A549 (cell line): ENCODE results near the gene MYH7B. TPM values are rescaled to one million over a fixed set of nuclear protein-coding genes. Genes with fewer than 3 reads are reported as not detected.

Experiments used
- ATAC-seq, 2 experiments: fragments of 200-7000 bp in 1 of 2; fragments of >200 bp in 1 of 2; cut with Nextera tagmentation in 1 of 2; cut with Tn5 transposase in 1 of 2; 3 replicates each; pipeline versions ENCODE4 v1.8.0 to v1.9.1; 2018 to 2020; ENCODE audit warnings: mild to moderate bottlenecking in 1 of 2, moderate library complexity in 1 of 2
- CTCF ChIA-PET: fragments of 300-600 bp; sonication (Branson Sonifier 250); formaldehyde crosslinking; extraction: SDS; loops from one replicate; lab custom pipeline; 2021; ENCODE audit warnings: antibody characterized with exemption, inconsistent platforms; lab: Yijun Ruan, JAX
- POLR2A ChIA-PET: fragments of 350-600 bp; formaldehyde crosslinking; extraction: SDS; loops from one replicate; lab custom pipeline; 2021; ENCODE audit warnings: antibody characterized with exemption, inconsistent platforms; lab: Yijun Ruan, JAX
- DNase-seq, 2 experiments: peaks; one replicate each; pipeline versions ENCODE4 v3.0.0 to v3.0.0-alpha.2; 2011 to 2016; ENCODE audit warnings: low read depth in 1 of 2, low spot score in 1 of 2
- FAIRE-seq: peaks from 2 replicates; lab custom pipeline; 2011; peaks lifted over from hg19 to GRCh38; lab: Jason Lieb, UNC
- H3K27ac ChIP-seq, 2 experiments: fragments of >200 bp; sonication (Bioruptor Twin); formaldehyde crosslinking; 3 replicates each; pipeline ENCODE4 v1.5.1; 2016 to 2017
- H3K4me1 ChIP-seq: fragments of >200 bp; sonication (Bioruptor Twin); formaldehyde crosslinking; 3 replicates; pipeline ENCODE4 v1.6.1; 2016
- H3K4me2 ChIP-seq: fragments of >200 bp; sonication (Bioruptor Twin); formaldehyde crosslinking; 3 replicates; pipeline ENCODE4 v1.6.1; 2016
- H3K4me3 ChIP-seq: fragments of >200 bp; sonication (Bioruptor Twin); formaldehyde crosslinking; 3 replicates; pipeline ENCODE4 v1.5.1; 2016
- H3K9me3 ChIP-seq: fragments of >200 bp; sonication (Bioruptor Twin); formaldehyde crosslinking; 3 replicates; pipeline ENCODE4 v1.6.1; 2016
- ATOH8 ChIP-seq: fragments of 250-450 bp; sonication (Bioruptor Pico); IDR thresholded peaks from 2 replicates; pipeline ENCODE4 v1.5.0; 2020; ENCODE audit warnings: low read depth, mild to moderate bottlenecking, moderate library complexity
- CBX2 ChIP-seq: fragments of 200-600 bp; sonication (generic); IDR thresholded peaks from 2 replicates; pipeline ENCODE4 v1.6.1; 2016; ENCODE audit warnings: low read depth, mild to moderate bottlenecking, borderline replicate concordance
- CBX8 ChIP-seq: fragments of 200-600 bp; sonication (generic); IDR thresholded peaks from 2 replicates; pipeline ENCODE4 v1.6.1; 2016
- CHD4 ChIP-seq: fragments of 200-600 bp; sonication (generic); IDR thresholded peaks from 2 replicates; pipeline ENCODE4 v1.6.1; 2016; ENCODE audit warnings: antibody characterized with exemption, mild to moderate bottlenecking, borderline replicate concordance
- EHMT2 ChIP-seq: fragments of 200-600 bp; sonication (generic); IDR thresholded peaks from 2 replicates; pipeline ENCODE4 v1.6.1; 2016; ENCODE audit warnings: antibody characterized with exemption, low read depth, mild to moderate bottlenecking, moderate library complexity
- EP300 ChIP-seq, 2 experiments: fragments of >200 bp; sonication (Bioruptor Twin); formaldehyde crosslinking; IDR thresholded peaks; 2 replicates in 1 of 2; 3 replicates in 1 of 2; pipeline ENCODE4 v1.6.1; 2016 to 2017
- FOSB ChIP-seq: fragments of 250-450 bp; sonication (Bioruptor Pico); IDR thresholded peaks from 2 replicates; pipeline ENCODE4 v1.5.0; 2020; ENCODE audit warnings: mild to moderate bottlenecking, moderate library complexity
- FOSL2 ChIP-seq, 2 experiments: fragments of 450-650 bp in 1 of 2; fragments of >200 bp in 1 of 2; sonication (Bioruptor Twin) in 1 of 2; formaldehyde crosslinking; IDR thresholded peaks; 2 replicates each; pipeline versions ENCODE4 v1.5.0 to v1.6.1; 2016 to 2020; ENCODE audit warnings: mild to moderate bottlenecking in 1 of 2, moderate library complexity in 1 of 2
- GATA3 ChIP-seq: IDR thresholded peaks from 2 replicates; pipeline ENCODE4 v1.6.1; 2012; ENCODE audit warnings: borderline replicate concordance
- HES2 ChIP-seq: fragments of >200 bp; sonication (Bioruptor Twin); formaldehyde crosslinking; IDR thresholded peaks from 2 replicates; pipeline ENCODE4 v1.6.1; 2016
- HEYL ChIP-seq: fragments of 250-450 bp; sonication (Bioruptor Pico); IDR thresholded peaks from 2 replicates; pipeline ENCODE4 v1.8.0; 2021; ENCODE audit warnings: mild to moderate bottlenecking, moderate library complexity
- HOXB13 ChIP-seq: fragments of 250-450 bp; sonication (Bioruptor Pico); IDR thresholded peaks from 2 replicates; pipeline ENCODE4 v1.5.0; 2020; ENCODE audit warnings: low read depth, mild to moderate bottlenecking, moderate library complexity
- JUN ChIP-seq, 2 experiments: fragments of >200 bp; sonication (Bioruptor Twin); formaldehyde crosslinking; IDR thresholded peaks; 2 replicates in 1 of 2; 3 replicates in 1 of 2; pipeline ENCODE4 v1.6.1; 2016 to 2017
- JUNB ChIP-seq: fragments of >200 bp; sonication (Bioruptor Twin); formaldehyde crosslinking; IDR thresholded peaks from 2 replicates; pipeline ENCODE4 v1.6.1; 2016
- MAX ChIP-seq: IDR thresholded peaks from 2 replicates; pipeline ENCODE4 v1.6.1; 2012
- MYC ChIP-seq: IDR thresholded peaks from 2 replicates; pipeline ENCODE4 v1.6.1; 2012; ENCODE audit warnings: mild to moderate bottlenecking, inconsistent platforms, low read length, improper control_type of control experiment, borderline replicate concordance
- NPAS2 ChIP-seq: fragments of 250-450 bp; sonication (Bioruptor Pico); IDR thresholded peaks from 2 replicates; pipeline ENCODE4 v1.8.0; 2022; ENCODE audit warnings: mild to moderate bottlenecking, moderate library complexity, borderline replicate concordance
- NR3C1 ChIP-seq: fragments of >200 bp; sonication (Bioruptor Twin); formaldehyde crosslinking; IDR thresholded peaks from 3 replicates; pipeline ENCODE4 v1.6.1; 2017
- PBX3 ChIP-seq: IDR thresholded peaks from 2 replicates; pipeline ENCODE4 v1.6.1; 2012
- RAD21 ChIP-seq, 2 experiments: fragments of >200 bp in 1 of 2; sonication (Bioruptor Twin) in 1 of 2; formaldehyde crosslinking in 1 of 2; IDR thresholded peaks in 1 of 2; conservative IDR thresholded peaks in 1 of 2; 2 replicates in 1 of 2; 3 replicates in 1 of 2; pipeline ENCODE4 v1.6.1; 2012 to 2018; ENCODE audit warnings: inconsistent platforms in 1 of 2
- REST ChIP-seq: fragments of 200-600 bp; sonication (generic); IDR thresholded peaks from 2 replicates; pipeline ENCODE4 v1.6.1; 2016; ENCODE audit warnings: antibody characterized with exemption, mild to moderate bottlenecking, moderate library complexity
- RFX5 ChIP-seq: fragments of 450-650 bp; IDR thresholded peaks from 2 replicates; pipeline ENCODE4 v1.7.1; 2014; ENCODE audit warnings: antibody characterized with exemption, mild to moderate bottlenecking, moderate library complexity
- RNF2 ChIP-seq: fragments of 200-600 bp; sonication (generic); IDR thresholded peaks from 2 replicates; pipeline ENCODE4 v1.6.1; 2016; ENCODE audit warnings: low read depth, mild to moderate bottlenecking, antibody characterized with exemption, moderate library complexity, borderline replicate concordance
- SMC3 ChIP-seq: fragments of >200 bp; sonication (Bioruptor Twin); formaldehyde crosslinking; IDR thresholded peaks from 3 replicates; pipeline ENCODE4 v1.6.1; 2018; ENCODE audit warnings: inconsistent platforms
- TP53 ChIP-seq: fragments of 250-450 bp; sonication (Bioruptor Pico); IDR thresholded peaks from 2 replicates; pipeline ENCODE4 v1.5.0; 2021; ENCODE audit warnings: mild to moderate bottlenecking, moderate library complexity
- USF2 ChIP-seq: fragments of 450-650 bp; IDR thresholded peaks from 2 replicates; pipeline ENCODE4 v1.6.1; 2014; ENCODE audit warnings: antibody characterized with exemption
- ZC3H11A ChIP-seq: fragments of 450-650 bp; IDR thresholded peaks from 2 replicates; pipeline ENCODE4 v1.6.1; 2014; ENCODE audit warnings: antibody characterized with exemption, mild to moderate bottlenecking
- WGBS: methylation state at CpG from one replicate; pipeline ENCODE4 v1.1.6; 2017; ENCODE audit errors: missing lambda C conversion rate; 5-methylcytosine and 5-hydroxymethylcytosine counted together
- polyA plus RNA-seq, 4 experiments: library from polyadenylated mRNA; depleted of rRNA in 3 of 4; stranded (reverse); fragments of >200 nt; fragmentation: RNase III in 1 of 4; extraction: RNeasy Plus Mini Kit Qiagen cat#74134 plus additional on column Dnase treatment in 1 of 4; gene quantifications; 2 replicates in 3 of 4; 3 replicates in 1 of 4; pipeline ENCODE4 v1.2.3, GENCODE V29; 2011 to 2017

Gene MYH7B
- polyA plus RNA-seq, 2 of the 4 experiments (the other 2 are of a cell fraction) = 0.03 to 0.23 TPM

- ChIA-PET POLR2A (no interaction called here), CTCF (interaction anchor here (1.7 to 8.8 kb wide), 2 partner anchors 10 to 67 kb away, joined by 8 to 56 read pairs; partner anchors contain the start of genes ACSS2 and GGT7)
- no peak overlapping the region for H3K4me3 ChIP-seq
- peaks cover 10% of the 10 kb centered on the region; the same call in 2 of the 3 replicates for H3K4me1 ChIP-seq
- ATAC-seq = no peak
- no peak overlapping the region for H3K4me2 ChIP-seq
- 92% methylated on average over 4 of the region's 4 CpGs for WGBS
- no peaks in the 10 kb centered on the region for H3K9me3 ChIP-seq
- TF ChIP-seq CHD4 (no peak), ATOH8 (no peak), NPAS2 (CRISPR knock-in tag) (no peak), HEYL (no peak), PBX3 (no peak), HES2 (no peak), RAD21 (conservative IDR thresholded peaks at IDR 0.05 in 1 of 2, IDR thresholded peaks at IDR 0.05 in 1 of 2) (no peak), JUNB (no peak), ZC3H11A (no peak), EHMT2 (no peak), CBX2 (no peak), SMC3 (no peak)
- TF ChIP-seq, all 56 proteins: peak for 0
- DNase-seq (no peak), FAIRE-seq (no peak)
- no peak overlapping the region for H3K27ac ChIP-seq
Measured at GRCh38 chr20:34941226-34941625, 14.4 kb upstream of the MYH7B start.

GRCh38 chr20:34942301-34942700 is 13.4 kb upstream of the MYH7B start:
- no peak for ATAC-seq
- ChIA-PET CTCF (interaction anchor here (0.9 to 8.8 kb wide), 3 partner anchors 21 to 99 kb away, joined by 3 to 56 read pairs (median 3); partner anchors contain the start of genes ACSS2 and GGT7), POLR2A (no interaction called here)
- WGBS = 93% methylated on average over 9 of the region's 9 CpGs
- no peak overlapping the region for H3K4me3 ChIP-seq
- DNase-seq = no peak
- FAIRE-seq = no peak
- H3K27ac ChIP-seq = no peak overlapping the region
- no peak overlapping the region for H3K4me2 ChIP-seq
- TF ChIP-seq NR3C1 = no peak
- no peak for TF ChIP-seq EHMT2
- no peak for TF ChIP-seq EP300 (IDR thresholded peaks at IDR 0.05)
- TF ChIP-seq HOXB13 = no peak
- no peak for TF ChIP-seq FOSL2 (IDR thresholded peaks at IDR 0.05)
- TF ChIP-seq FOSL2 (CRISPR knock-in tag; IDR thresholded peaks at IDR 0.05) = no peak
- no peak for TF ChIP-seq CBX8
- TF ChIP-seq FOSB (CRISPR knock-in tag) = no peak
- TF ChIP-seq RNF2 = no peak
- H3K4me1 ChIP-seq = peaks cover 10% of the 10 kb centered on the region; the same call in 2 of the 3 replicates
- H3K9me3 ChIP-seq = no peaks in the 10 kb centered on the region

GRCh38 chr20:34943808-34944567 is 11.7 kb upstream of the MYH7B start:
- Histone ChIP-seq H3K4me2 (no peak overlapping the region), H3K9me3 (no peaks in the 10 kb centered on the region), H3K27ac (peak overlapping the region; percentile 57 to 75; a peak in 5 of 6 replicates), H3K4me3 (no peak overlapping the region), H3K4me1 (peaks cover 10% of the 10 kb centered on the region; the same call in 2 of the 3 replicates)
- ATAC-seq = no peak
- WGBS = 78% methylated on average over 2 of the region's 2 CpGs
- DNase-seq = no peak
- ChIA-PET POLR2A (interaction anchor here (0.9 kb wide), 1 partner anchor 68 kb away, joined by 3 read pairs; no protein-coding TSS in a partner anchor), CTCF (interaction anchor here (0.5 to 8.8 kb wide), 10 partner anchors 12 to 1194 kb away, joined by 3 to 56 read pairs (median 3); partner anchors contain the start of genes ACSS2, GGT7, GSS and MYH7B)
- no peak for FAIRE-seq
- TF ChIP-seq REST (no peak), HEYL (no peak), FOSB (CRISPR knock-in tag) (no peak), JUN (IDR thresholded peaks at IDR 0.05) (no peak), USF2 (no peak), EHMT2 (no peak), MYC (no peak), TP53 (CRISPR knock-in tag) (no peak), MAX (no peak), RFX5 (no peak), GATA3 (no peak)
